Measurements from ENCODE around the gene SMYD1.
A peak's percentile ranks its signal among the peaks of the same experiment; 100 is the strongest.

The SMYD1 gene

GRCh38 chr2:88141952-88142351, 74.3 kb downstream of the SMYD1 start:
- DNase-seq (ENCODE audit: low read depth in 2 of 2), result no peak

- no peak for DNase-seq (ENCODE audit: low read depth in 2 of 2)
Observed at GRCh38 chr2:88144271-88144670, 76.6 kb downstream of the SMYD1 start.

- DNase-seq (ENCODE audit: low read depth in 2 of 2), result no peak
Observed at GRCh38 chr2:88144914-88145497, 77.4 kb downstream of the SMYD1 start.

- DNase-seq (ENCODE audit: low read depth in 2 of 2), result no peak
Observed at GRCh38 chr2:88146590-88146989, 79.0 kb downstream of the SMYD1 start.

- no peak for DNase-seq (ENCODE audit: low read depth in 2 of 2)
Observed at GRCh38 chr2:88147145-88147544, 79.5 kb downstream of the SMYD1 start.

- DNase-seq (ENCODE audit: low read depth in 2 of 2), result no peak
Observed at GRCh38 chr2:88148929-88149438, 81.4 kb downstream of the SMYD1 start.

GRCh38 chr2:88159481-88159880, 91.9 kb downstream of the SMYD1 start:
- no peak for DNase-seq (ENCODE audit: low read depth in 2 of 2)

GRCh38 chr2:88159955-88160415, 92.4 kb downstream of the SMYD1 start:
- peak; percentile 26 to 32 for DNase-seq (ENCODE audit: low read depth in 2 of 2)

- DNase-seq (ENCODE audit: low read depth in 2 of 2), result no peak
Observed at GRCh38 chr2:88160517-88160916, 92.9 kb downstream of the SMYD1 start.

GRCh38 chr2:88161446-88162244, 94.0 kb downstream of the SMYD1 start:
- no peak for DNase-seq (ENCODE audit: low read depth in 2 of 2)

Data from stimulated activated CD4-positive, alpha-beta T cell treated with anti-CD3 and anti-CD28 coated beads, Interleukin-12 subunit alpha, Interleukin-12 subunit beta, amount 100 ng/mL, for 24 hours (primary cell).